ENCODE data around the gene LGR5. TPM values are rescaled to one million over a fixed set of nuclear protein-coding genes. Genes with fewer than 3 reads are reported as not detected.

Gene LGR5
- total RNA-seq, 1 experiment from 2014 or later, result not detected

DNA sequence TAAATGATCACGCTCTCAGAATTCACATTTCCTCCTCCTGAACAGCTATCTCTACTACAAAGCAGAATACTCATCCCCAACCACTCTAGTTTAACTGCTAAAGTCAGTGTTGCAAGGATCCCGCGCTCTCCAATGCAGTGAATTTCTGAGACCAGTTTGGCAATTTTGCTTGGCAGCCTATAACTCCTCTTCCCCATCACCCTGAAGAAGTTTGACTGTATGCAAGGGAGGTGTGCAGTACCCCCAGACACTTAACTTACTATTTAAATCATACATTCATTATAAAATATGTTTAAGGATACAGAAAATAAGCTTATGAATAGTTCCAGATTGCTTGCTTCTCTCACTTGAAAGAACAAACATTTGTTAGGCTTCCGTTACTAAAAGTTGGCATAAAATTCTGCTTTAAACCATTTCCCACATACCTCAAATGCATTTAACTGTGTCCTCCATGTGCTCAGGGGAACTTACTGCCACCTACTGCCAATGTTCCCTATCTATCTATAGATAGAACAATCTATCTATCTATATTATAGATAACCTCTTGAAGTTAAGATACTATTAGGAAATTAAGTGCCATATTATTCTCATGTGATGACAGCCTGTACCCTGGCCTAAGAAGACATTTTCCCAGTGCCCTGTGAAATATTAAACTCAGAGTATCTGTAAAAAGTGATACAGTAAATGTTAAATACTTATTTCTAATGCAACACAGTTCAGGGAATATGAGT is 2.4 kb downstream of the LGR5 start:
- H3K79me2 ChIP-seq (ENCODE audit: low read length), result no peaks in the 10 kb centered on the region
- no peak overlapping the region for H3K4me3 ChIP-seq (ENCODE audit: low read length)
- H3K36me3 ChIP-seq (ENCODE audit: insufficient read depth, low read length), result no peaks in the 10 kb centered on the region
- no peaks in the 10 kb centered on the region for H3K9me3 ChIP-seq (ENCODE audit: low read length)
- no peak overlapping the region for H3K4me2 ChIP-seq (ENCODE audit: low read depth, low read length, poor library complexity, severe bottlenecking)
- no peak overlapping the region for H2AFZ ChIP-seq (ENCODE audit: low read length)
- H3K9ac ChIP-seq (ENCODE audit: low read length), result no peak overlapping the region
- H3K27ac ChIP-seq (ENCODE audit: low read length), result no peak overlapping the region
- no peaks in the 10 kb centered on the region for H3K27me3 ChIP-seq (ENCODE audit: low read length)
- no peaks in the 10 kb centered on the region for H3K9me2 ChIP-seq (replicated peaks; ENCODE audit: insufficient read depth, low read length)
- no peaks in the 10 kb centered on the region for H3K4me1 ChIP-seq (ENCODE audit: low read length)
- H4K20me1 ChIP-seq (ENCODE audit: insufficient read depth, low read depth, low read length), result no peaks in the 10 kb centered on the region
- no peak for DNase-seq

DNA sequence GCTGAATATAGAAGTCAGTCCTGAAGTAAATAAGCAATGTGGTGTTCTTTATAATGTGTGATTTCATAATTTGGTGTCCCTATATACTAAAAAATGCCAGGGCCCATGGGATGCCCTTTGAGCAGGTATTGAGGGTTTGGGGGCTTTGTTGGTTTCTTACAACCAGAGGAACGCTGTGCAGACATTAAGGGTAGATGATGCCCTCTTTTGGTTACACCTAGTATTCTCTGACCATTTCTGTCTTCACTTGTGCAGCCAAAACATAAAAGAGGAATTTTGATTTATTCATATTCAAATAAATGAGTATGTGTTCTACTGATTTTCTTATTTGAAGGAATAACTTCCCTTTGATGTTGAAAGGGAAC is 3.0 kb downstream of the LGR5 start:
- Histone ChIP-seq H3K9me3 (ENCODE audit: low read length) (no peaks in the 10 kb centered on the region), H3K79me2 (ENCODE audit: low read length) (no peaks in the 10 kb centered on the region), H3K4me1 (ENCODE audit: low read length) (no peaks in the 10 kb centered on the region), H3K9ac (ENCODE audit: low read length) (no peak overlapping the region), H2AFZ (ENCODE audit: low read length) (no peak overlapping the region), H3K9me2 (replicated peaks; ENCODE audit: insufficient read depth, low read length) (no peaks in the 10 kb centered on the region), H3K27me3 (ENCODE audit: low read length) (no peaks in the 10 kb centered on the region), H3K27ac (ENCODE audit: low read length) (no peak overlapping the region), H3K4me2 (ENCODE audit: low read depth, low read length, poor library complexity, severe bottlenecking) (no peak overlapping the region), H4K20me1 (ENCODE audit: insufficient read depth, low read depth, low read length) (no peaks in the 10 kb centered on the region), H3K4me3 (ENCODE audit: low read length) (no peak overlapping the region), H3K36me3 (ENCODE audit: insufficient read depth, low read length) (no peaks in the 10 kb centered on the region)
- DNase-seq, result no peak

DNA sequence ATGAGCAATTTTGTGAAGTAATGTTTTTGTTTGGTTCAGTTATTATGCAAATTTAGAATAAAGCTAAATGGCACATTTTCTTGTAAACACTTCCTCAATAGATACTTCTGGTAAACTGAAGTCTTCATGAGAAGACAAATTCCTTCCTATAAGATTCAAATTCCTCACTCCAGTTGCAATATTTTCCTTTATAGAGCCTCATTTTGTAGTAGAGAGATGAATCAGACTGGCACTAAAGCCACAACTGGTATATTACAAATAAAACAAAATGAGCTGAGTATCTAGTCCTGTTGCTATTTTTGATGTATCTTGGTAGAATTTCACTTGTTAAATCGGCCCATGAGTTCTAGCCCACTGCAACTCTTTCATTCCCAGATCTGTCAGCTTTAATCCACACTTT is 5.5 kb downstream of the LGR5 start:
- no peaks in the 10 kb centered on the region for H3K9me2 ChIP-seq (replicated peaks; ENCODE audit: insufficient read depth, low read length)
- no peak overlapping the region for H3K4me2 ChIP-seq (ENCODE audit: low read depth, low read length, poor library complexity, severe bottlenecking)
- H3K4me3 ChIP-seq (ENCODE audit: low read length), result no peak overlapping the region
- no peaks in the 10 kb centered on the region for H3K79me2 ChIP-seq (ENCODE audit: low read length)
- DNase-seq, result no peak
- H3K36me3 ChIP-seq (ENCODE audit: insufficient read depth, low read length), result no peaks in the 10 kb centered on the region
- no peaks in the 10 kb centered on the region for H3K9me3 ChIP-seq (ENCODE audit: low read length)
- no peak overlapping the region for H2AFZ ChIP-seq (ENCODE audit: low read length)
- H3K4me1 ChIP-seq (ENCODE audit: low read length), result no peaks in the 10 kb centered on the region
- H4K20me1 ChIP-seq (ENCODE audit: insufficient read depth, low read depth, low read length), result no peaks in the 10 kb centered on the region
- no peaks in the 10 kb centered on the region for H3K27me3 ChIP-seq (ENCODE audit: low read length)
- no peak overlapping the region for H3K9ac ChIP-seq (ENCODE audit: low read length)
- no peak overlapping the region for H3K27ac ChIP-seq (ENCODE audit: low read length)

DNA sequence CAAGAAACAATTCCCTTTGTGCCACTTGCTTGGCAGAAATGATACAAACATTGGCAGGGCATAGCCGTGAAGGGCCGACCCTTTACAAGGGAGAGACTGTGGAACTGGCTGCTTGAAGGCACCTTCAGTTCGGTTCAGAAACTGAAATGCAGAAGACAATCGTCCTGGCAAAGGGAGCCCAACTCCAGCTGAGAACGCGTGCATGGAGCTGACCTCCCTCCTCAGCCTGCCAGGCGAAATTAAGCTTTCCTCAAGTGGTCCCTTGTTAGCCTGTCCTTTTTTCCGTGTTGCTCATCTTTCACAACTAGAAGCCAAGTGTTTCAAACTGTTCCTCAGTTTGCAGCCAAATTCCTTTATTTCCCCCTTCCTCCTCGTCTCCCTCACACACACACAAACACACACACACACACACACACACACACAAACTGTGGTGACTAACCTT is 8.1 kb downstream of the LGR5 start:
- Histone ChIP-seq H2AFZ (ENCODE audit: low read length) (no peak overlapping the region), H3K79me2 (ENCODE audit: low read length) (no peaks in the 10 kb centered on the region)

DNA sequence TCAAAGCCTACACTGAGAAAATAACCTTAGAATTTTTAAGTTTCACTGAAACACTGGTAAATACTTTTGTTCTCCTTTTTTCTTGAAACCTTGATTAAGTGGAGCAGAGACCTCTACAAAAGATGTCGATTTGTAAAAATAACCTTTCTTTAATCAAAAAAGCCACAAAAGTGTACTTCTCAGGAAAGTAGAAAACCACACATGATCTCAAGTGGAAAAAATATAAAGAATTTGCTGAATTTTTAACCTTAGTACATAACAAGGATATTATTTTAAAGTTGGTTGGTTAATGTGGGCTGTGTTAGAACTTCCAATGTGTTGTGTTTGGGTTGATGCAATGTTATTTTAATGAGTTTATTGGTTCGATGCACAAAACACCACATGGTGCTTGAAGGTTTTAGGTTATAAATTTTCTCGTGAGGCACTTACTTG is 8.6 kb downstream of the LGR5 start:
- no peaks in the 10 kb centered on the region for H3K27me3 ChIP-seq (ENCODE audit: low read length)
- no peaks in the 10 kb centered on the region for H3K4me1 ChIP-seq (ENCODE audit: low read length)
- no peaks in the 10 kb centered on the region for H3K36me3 ChIP-seq (ENCODE audit: insufficient read depth, low read length)
- no peak overlapping the region for H3K27ac ChIP-seq (ENCODE audit: low read length)
- H2AFZ ChIP-seq (ENCODE audit: low read length), result no peak overlapping the region
- no peaks in the 10 kb centered on the region for H3K9me2 ChIP-seq (replicated peaks; ENCODE audit: insufficient read depth, low read length)
- H3K4me2 ChIP-seq (ENCODE audit: low read depth, low read length, poor library complexity, severe bottlenecking), result no peak overlapping the region
- no peaks in the 10 kb centered on the region for H4K20me1 ChIP-seq (ENCODE audit: insufficient read depth, low read depth, low read length)
- DNase-seq, result no peak
- no peaks in the 10 kb centered on the region for H3K79me2 ChIP-seq (ENCODE audit: low read length)
- no peak overlapping the region for H3K9ac ChIP-seq (ENCODE audit: low read length)
- H3K4me3 ChIP-seq (ENCODE audit: low read length), result no peak overlapping the region
- H3K9me3 ChIP-seq (ENCODE audit: low read length), result no peaks in the 10 kb centered on the region

More for the DNA sequence above, 8.1 kb downstream of the LGR5 start:
- Histone ChIP-seq H3K27ac (ENCODE audit: low read length) (no peak overlapping the region), H3K9me3 (ENCODE audit: low read length) (no peaks in the 10 kb centered on the region), H3K27me3 (ENCODE audit: low read length) (no peaks in the 10 kb centered on the region), H3K4me2 (ENCODE audit: low read depth, low read length, poor library complexity, severe bottlenecking) (no peak overlapping the region), H3K4me1 (ENCODE audit: low read length) (no peaks in the 10 kb centered on the region), H4K20me1 (ENCODE audit: insufficient read depth, low read depth, low read length) (no peaks in the 10 kb centered on the region), H3K9ac (ENCODE audit: low read length) (no peak overlapping the region), H3K9me2 (replicated peaks; ENCODE audit: insufficient read depth, low read length) (no peaks in the 10 kb centered on the region), H3K36me3 (ENCODE audit: insufficient read depth, low read length) (no peaks in the 10 kb centered on the region), H3K4me3 (ENCODE audit: low read length) (no peak overlapping the region)
- DNase-seq, result no peak

DNA sequence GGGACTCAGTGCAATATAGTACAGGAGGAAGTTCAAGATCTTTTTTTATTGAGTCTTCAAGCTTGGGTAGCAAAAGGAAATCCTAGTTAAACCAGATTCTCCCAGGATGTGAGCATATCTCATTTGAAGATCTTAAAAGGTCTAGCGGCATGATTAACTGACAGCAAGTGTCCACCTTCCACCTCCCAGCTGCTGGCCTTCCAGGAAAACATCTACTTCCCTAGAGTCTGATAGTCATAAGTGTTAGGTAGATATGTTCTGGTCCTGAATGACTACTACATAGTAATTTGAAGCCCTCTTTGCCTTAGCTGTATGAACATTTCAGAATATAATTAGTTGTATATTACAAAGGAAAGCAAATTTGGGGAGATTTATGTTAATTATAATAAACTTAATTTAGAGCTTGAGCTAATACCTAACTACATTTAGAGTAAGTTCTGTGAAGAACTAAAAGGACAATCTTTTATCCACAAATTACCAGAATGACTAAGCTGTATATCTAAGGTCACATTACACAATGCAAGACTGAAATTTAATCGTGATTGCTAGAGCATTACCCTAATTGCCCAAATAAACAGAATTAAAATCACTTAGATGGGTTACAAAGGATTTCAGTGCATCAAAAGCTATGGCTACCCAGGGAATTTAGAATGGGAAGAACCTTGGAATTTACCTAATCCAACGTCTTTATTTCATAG is 9.9 kb downstream of the LGR5 start:
- H4K20me1 ChIP-seq (ENCODE audit: insufficient read depth, low read depth, low read length), result no peaks in the 10 kb centered on the region
- H3K4me2 ChIP-seq (ENCODE audit: low read depth, low read length, poor library complexity, severe bottlenecking), result no peak overlapping the region
- no peaks in the 10 kb centered on the region for H3K36me3 ChIP-seq (ENCODE audit: insufficient read depth, low read length)
- H3K4me1 ChIP-seq (ENCODE audit: low read length), result no peaks in the 10 kb centered on the region
- no peak overlapping the region for H3K4me3 ChIP-seq (ENCODE audit: low read length)
- H3K9me3 ChIP-seq (ENCODE audit: low read length), result no peaks in the 10 kb centered on the region
- H3K27ac ChIP-seq (ENCODE audit: low read length), result no peak overlapping the region
- no peak overlapping the region for H3K9ac ChIP-seq (ENCODE audit: low read length)
- no peaks in the 10 kb centered on the region for H3K27me3 ChIP-seq (ENCODE audit: low read length)
- no peaks in the 10 kb centered on the region for H3K79me2 ChIP-seq (ENCODE audit: low read length)
- H2AFZ ChIP-seq (ENCODE audit: low read length), result no peak overlapping the region
- DNase-seq, result no peak
- no peaks in the 10 kb centered on the region for H3K9me2 ChIP-seq (replicated peaks; ENCODE audit: insufficient read depth, low read length)

DNA sequence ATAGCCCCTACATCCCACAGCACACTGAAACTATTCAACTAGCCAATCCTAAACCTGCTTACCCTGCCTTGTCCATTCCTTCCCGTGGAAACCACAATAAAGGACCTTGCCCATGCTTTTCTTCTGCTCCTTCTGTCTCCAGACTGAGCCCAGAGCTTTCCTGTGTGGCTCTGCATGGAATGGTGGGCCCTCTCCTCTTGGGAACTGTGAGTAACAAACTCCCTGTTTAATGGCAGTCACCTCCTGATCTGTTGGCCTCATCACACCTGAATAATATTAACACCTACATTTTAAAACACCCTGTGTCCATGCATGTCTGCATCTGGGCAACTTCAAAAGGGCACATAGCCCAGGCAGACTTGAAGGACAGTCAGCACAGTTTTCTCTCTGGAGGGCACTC is 12.4 kb downstream of the LGR5 start:
- Histone ChIP-seq H3K9ac (ENCODE audit: low read length) (no peak overlapping the region), H3K9me3 (ENCODE audit: low read length) (no peaks in the 10 kb centered on the region), H3K79me2 (ENCODE audit: low read length) (no peaks in the 10 kb centered on the region), H3K4me3 (ENCODE audit: low read length) (no peak overlapping the region), H2AFZ (ENCODE audit: low read length) (no peak overlapping the region), H3K27ac (ENCODE audit: low read length) (no peak overlapping the region), H3K27me3 (ENCODE audit: low read length) (no peaks in the 10 kb centered on the region), H4K20me1 (ENCODE audit: insufficient read depth, low read depth, low read length) (no peaks in the 10 kb centered on the region), H3K36me3 (ENCODE audit: insufficient read depth, low read length) (no peaks in the 10 kb centered on the region), H3K9me2 (replicated peaks; ENCODE audit: insufficient read depth, low read length) (no peaks in the 10 kb centered on the region), H3K4me1 (ENCODE audit: low read length) (no peaks in the 10 kb centered on the region), H3K4me2 (ENCODE audit: low read depth, low read length, poor library complexity, severe bottlenecking) (no peak overlapping the region)
- DNase-seq, result no peak

DNA sequence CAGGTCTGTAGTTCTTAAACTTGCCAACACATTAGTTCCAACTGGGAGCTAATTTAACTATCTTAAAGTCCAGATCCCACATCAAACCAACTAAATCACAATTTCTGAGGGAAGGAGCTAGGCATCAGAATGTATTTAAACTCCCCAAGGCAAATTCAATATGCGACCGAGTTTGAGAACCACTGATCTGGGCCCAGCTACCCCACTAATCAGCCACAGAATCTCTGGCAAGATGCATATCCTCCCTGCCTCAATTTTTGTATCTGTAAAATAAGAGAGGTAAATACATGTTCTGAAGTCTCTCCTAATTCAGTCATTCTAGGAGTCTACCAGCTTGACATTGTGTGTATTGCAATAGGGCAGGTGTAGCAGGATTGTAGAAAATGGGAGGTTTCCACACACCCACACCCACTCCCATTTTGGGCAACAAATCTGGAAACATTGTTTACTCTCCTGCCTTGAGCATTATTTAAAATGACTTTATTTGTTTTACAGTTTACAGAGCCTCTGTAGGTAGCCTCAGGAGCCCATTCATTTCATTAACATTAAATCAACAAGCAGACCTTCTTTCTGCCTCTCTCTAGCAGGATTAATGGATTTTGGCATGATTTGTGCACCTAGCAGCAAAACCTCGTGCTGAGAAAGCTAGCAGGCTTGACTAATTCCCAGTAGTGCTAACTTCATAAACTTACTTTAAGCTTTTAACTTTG is 15.6 kb downstream of the LGR5 start:
- no peak overlapping the region for H3K27ac ChIP-seq (ENCODE audit: low read length)
- no peaks in the 10 kb centered on the region for H3K4me1 ChIP-seq (ENCODE audit: low read length)
- H3K27me3 ChIP-seq (ENCODE audit: low read length), result no peaks in the 10 kb centered on the region
- H3K9me3 ChIP-seq (ENCODE audit: low read length), result no peaks in the 10 kb centered on the region
- H3K4me2 ChIP-seq (ENCODE audit: low read depth, low read length, poor library complexity, severe bottlenecking), result no peak overlapping the region
- no peak overlapping the region for H2AFZ ChIP-seq (ENCODE audit: low read length)
- H3K9me2 ChIP-seq (replicated peaks; ENCODE audit: insufficient read depth, low read length), result no peaks in the 10 kb centered on the region
- H3K4me3 ChIP-seq (ENCODE audit: low read length), result no peak overlapping the region
- H3K9ac ChIP-seq (ENCODE audit: low read length), result no peak overlapping the region
- no peak for DNase-seq
- H4K20me1 ChIP-seq (ENCODE audit: insufficient read depth, low read depth, low read length), result no peaks in the 10 kb centered on the region
- H3K36me3 ChIP-seq (ENCODE audit: insufficient read depth, low read length), result no peaks in the 10 kb centered on the region
- H3K79me2 ChIP-seq (ENCODE audit: low read length), result no peaks in the 10 kb centered on the region
